Uterus (tissue), 2 donors: ENCODE results near the gene ZC3H18.

Experiments used
- CTCF ChIP-seq, 4 experiments: fragments of 200-600 bp in 2 of 4; fragments of 450-650 bp in 2 of 4; sonication (generic) in 2 of 4; IDR thresholded peaks; one replicate each; pipeline ENCODE4 v1.5.1; 2016 to 2019; ENCODE audit warnings: antibody characterized with exemption in 4 of 4, mild to moderate bottlenecking in 2 of 4, moderate library complexity in 1 of 4
- POLR2A ChIP-seq, 2 donors: fragments of 450-650 bp; IDR thresholded peaks; one replicate each; pipeline ENCODE4 v1.6.1; 2016; ENCODE audit warnings: antibody characterized with exemption in 2 of 2, mild to moderate bottlenecking in 1 of 2, moderate library complexity in 1 of 2

DNA sequence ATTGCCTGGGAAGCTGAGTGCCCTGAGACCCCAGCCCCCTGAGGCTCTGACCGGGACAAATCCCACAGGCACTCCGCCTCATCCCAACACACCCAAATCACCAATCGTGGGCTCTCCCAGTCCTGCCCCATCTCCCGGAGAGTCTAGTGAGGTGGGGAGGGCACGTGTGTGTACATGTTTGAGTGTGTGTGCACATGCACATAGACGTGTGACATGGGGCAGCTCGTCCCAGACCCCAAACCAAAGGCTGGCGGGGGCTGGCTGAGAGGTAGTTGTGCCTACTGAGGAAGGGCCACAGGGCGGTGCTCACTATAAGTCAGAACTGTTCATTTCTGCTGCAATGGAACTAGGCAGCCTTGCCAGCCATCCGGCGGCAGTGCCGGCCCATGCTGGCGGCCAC, 107.5 kb downstream of the ZC3H18 start:
- TF ChIP-seq CTCF (IDR thresholded peaks at IDR 0.05), result no peak
- no peak for TF ChIP-seq POLR2A (IDR thresholded peaks at IDR 0.05)
